H7 (cell line): ENCODE data around the gene PPP1R12B. TPM values are rescaled to one million over a fixed set of nuclear protein-coding genes. Genes with fewer than 3 reads are reported as not detected.
"Not testable (repeated sequence)": the region's sequence is repeated elsewhere in the genome, so short reads cannot be mapped to it uniquely, and the experiment has no call there.

Source experiments
- DNase-seq: peaks from one replicate; pipeline ENCODE4 v3.0.0; 2012
- H3K27me3 ChIP-seq: 2 replicates; pipeline ENCODE4 v1.6.0; 2011; ENCODE audit warnings: mild to moderate bottlenecking, low read length; ENCODE audit not compliant: control insufficient read depth, insufficient read depth
- H3K36me3 ChIP-seq: replicated peaks from 2 replicates; pipeline ENCODE4 v1.5.1; 2011; ENCODE audit warnings: low read length; ENCODE audit not compliant: control insufficient read depth, insufficient read depth
- H3K4me3 ChIP-seq: 2 replicates; pipeline ENCODE4 v1.5.1; 2011; ENCODE audit warnings: low read depth, mild to moderate bottlenecking, control low read depth, low read length, moderate library complexity; ENCODE audit not compliant: insufficient read depth
- total RNA-seq: library from RNA; depleted of rRNA; stranded (reverse); fragments of >200 nt; shearing (Covaris generic); gene quantifications from 2 replicates; pipeline ENCODE4 v1.2.3, GENCODE V29; 2014

PPP1R12B gene
- total RNA-seq, 1 experiment from 2014 or later: 4.5 TPM

DNA sequence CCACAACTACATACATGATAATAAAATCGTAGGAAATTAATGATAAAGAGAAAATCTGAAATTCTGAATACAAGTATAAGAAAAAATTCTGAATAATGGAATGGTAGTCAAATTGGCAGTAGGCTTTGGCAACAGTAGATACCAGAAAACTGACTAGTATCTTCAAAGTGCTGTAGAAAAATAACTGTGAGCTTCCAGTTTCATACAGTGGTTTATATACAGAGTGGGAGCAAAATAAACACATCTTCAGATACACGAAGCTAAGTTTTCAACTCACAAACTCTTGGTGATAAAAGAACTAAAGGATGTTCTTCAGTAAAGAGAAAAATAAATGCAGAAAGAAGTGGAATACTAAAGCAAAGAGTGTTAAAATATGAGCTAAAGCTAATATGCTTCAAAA, 173.4 kb downstream of the PPP1R12B start:
- no peaks in the 10 kb centered on the region for H3K27me3 ChIP-seq
- no peak for DNase-seq
- no peaks in the 10 kb centered on the region for H3K36me3 ChIP-seq
- no peak overlapping the region for H3K4me3 ChIP-seq

DNA sequence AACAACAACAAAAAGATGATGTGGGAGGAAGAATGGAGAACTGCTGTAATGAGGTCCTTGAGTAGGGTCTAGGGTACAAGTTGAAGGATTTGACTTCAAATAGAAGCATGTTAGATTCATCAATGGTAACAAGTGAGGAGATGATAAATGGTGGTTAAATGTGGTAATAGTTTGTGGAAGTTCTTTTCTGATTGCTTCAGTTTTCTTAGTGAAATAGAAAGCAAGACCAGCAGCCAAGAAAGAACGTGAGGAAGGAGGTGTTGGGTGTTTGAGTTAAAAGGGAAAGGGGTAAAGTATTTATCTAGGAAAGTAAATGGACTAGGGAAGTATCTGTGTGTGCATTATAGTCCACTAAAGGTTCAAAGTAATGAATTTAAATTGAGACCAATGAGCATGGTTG, 177.6 kb downstream of the PPP1R12B start:
- not testable (repeated sequence) for H3K27me3 ChIP-seq, H3K36me3 ChIP-seq, H3K4me3 ChIP-seq

DNA sequence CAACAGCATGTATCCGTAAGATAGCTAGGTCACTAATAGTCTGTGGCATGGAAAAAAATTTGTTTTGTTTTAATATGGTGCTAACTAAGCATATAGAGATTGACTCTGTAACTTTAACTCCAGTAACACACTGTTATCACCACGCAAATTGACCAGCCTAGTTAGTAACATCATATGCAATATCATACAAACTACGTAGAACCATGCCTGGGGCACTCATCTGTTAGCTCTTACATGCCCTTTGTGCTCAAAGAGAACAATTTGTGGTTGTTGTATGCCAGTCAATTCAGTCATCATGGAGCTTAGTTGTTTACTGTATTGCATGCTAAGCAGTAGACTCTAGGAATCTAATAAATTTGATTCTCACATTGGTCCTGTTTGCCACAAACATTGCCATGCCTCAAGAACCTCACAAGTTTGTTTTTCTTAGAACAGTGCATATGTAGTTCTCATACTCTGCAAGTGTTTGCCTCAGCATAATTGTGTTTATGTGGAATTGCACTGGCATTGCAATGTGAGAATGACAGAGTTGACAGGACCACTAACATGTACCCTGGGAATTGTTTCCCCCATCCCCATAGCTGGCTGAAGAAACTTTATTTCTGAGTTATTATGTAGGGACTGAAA, 179.7 kb downstream of the PPP1R12B start:
- not testable (repeated sequence) for H3K27me3 ChIP-seq, H3K36me3 ChIP-seq, H3K4me3 ChIP-seq, DNase-seq

More for the DNA sequence above, 177.6 kb downstream of the PPP1R12B start:
- not testable (repeated sequence) for DNase-seq

- not testable (repeated sequence) for H3K27me3 ChIP-seq
Observed at GRCh38 chr1:202530686-202531085, 182.2 kb downstream of the PPP1R12B start.

GRCh38 chr1:202531472-202531811, 182.9 kb downstream of the PPP1R12B start:
- Histone ChIP-seq H3K4me3 (no peak overlapping the region), H3K36me3 (no peaks in the 10 kb centered on the region), H3K27me3 (no peaks in the 10 kb centered on the region)
- DNase-seq: no peak

More at GRCh38 chr1:202530686-202531085, 182.2 kb downstream of the PPP1R12B start:
- not testable (repeated sequence) for DNase-seq, H3K36me3 ChIP-seq, H3K4me3 ChIP-seq

GRCh38 chr1:202531812-202532616, 183.5 kb downstream of the PPP1R12B start:
- H3K36me3 ChIP-seq, DNase-seq, H3K4me3 ChIP-seq, H3K27me3 ChIP-seq: not testable (repeated sequence)

- H3K4me3 ChIP-seq, H3K27me3 ChIP-seq, H3K36me3 ChIP-seq, DNase-seq: not testable (repeated sequence)
Observed at GRCh38 chr1:202539166-202539574, 190.7 kb downstream of the PPP1R12B start.

DNA sequence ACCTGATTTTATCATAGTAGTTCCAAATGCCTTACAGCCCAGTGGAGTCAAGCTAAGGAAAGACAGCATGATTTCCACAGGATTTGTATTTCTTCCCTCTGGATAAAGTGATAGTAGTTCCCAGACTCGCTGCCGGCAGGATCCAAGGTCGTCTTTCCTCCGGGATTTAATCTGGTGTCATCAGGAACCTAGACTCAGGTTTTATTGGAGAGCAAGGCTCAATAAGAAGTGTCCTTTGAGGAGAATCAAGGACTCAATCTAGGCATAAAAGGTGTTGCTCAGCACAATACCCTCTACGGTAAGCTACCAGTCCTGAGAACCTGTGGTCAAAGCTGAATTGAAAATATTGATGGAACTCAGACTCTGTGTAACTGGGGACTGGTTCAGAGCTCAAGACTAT, 191.1 kb downstream of the PPP1R12B start:
- not testable (repeated sequence) for H3K4me3 ChIP-seq, DNase-seq, H3K36me3 ChIP-seq, H3K27me3 ChIP-seq

DNA sequence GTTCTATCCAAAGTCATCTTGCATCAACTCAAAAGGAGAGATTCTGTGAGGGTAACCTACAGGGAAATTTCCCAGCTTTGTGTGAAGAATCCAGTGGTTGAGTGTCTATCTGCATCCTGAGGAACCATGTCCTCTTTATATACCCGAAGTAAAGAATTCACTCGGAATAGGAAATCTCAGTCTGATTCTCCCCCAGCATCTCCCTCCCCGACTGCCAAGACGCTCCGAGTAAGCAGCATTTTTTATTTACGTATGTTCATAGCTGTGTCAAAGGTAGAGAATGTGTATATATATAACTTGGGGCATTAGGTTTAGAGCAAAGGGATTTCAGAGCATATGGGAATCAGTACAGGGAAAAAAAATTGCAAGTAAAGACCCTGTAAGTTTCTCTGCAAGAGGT, 191.5 kb downstream of the PPP1R12B start:
- no peak overlapping the region for H3K4me3 ChIP-seq
- no peaks in the 10 kb centered on the region for H3K36me3 ChIP-seq
- H3K27me3 ChIP-seq: no peaks in the 10 kb centered on the region
- no peak for DNase-seq

GRCh38 chr1:202540448-202540847, 191.9 kb downstream of the PPP1R12B start:
- H3K36me3 ChIP-seq: no peaks in the 10 kb centered on the region
- no peak for DNase-seq
- H3K4me3 ChIP-seq: no peak overlapping the region
- H3K27me3 ChIP-seq: no peaks in the 10 kb centered on the region

GRCh38 chr1:202540858-202541257, 192.4 kb downstream of the PPP1R12B start:
- not testable (repeated sequence) for H3K27me3 ChIP-seq, H3K36me3 ChIP-seq, H3K4me3 ChIP-seq, DNase-seq

DNA sequence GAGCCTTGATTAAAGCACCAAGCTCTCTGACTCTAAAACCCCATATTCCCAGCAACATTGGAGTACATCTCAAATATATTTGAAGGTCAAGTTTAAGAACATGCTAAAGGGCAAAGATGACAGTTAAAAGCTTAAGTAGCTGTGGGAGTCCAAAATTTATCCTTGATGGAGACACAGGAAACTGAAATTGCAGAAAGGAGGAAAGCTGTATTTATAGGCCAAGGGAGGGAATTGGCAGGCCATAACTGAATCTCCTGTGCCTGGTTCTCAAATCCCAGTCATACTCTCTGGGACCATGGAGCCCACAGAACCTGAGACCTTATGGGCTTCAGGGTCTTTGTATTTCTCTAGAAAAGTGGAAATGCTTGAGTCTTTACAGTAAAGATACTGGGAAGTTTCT, 193.9 kb downstream of the PPP1R12B start:
- not testable (repeated sequence) for DNase-seq, H3K27me3 ChIP-seq, H3K36me3 ChIP-seq, H3K4me3 ChIP-seq

- H3K4me3 ChIP-seq, DNase-seq, H3K36me3 ChIP-seq, H3K27me3 ChIP-seq: not testable (repeated sequence)
Observed at GRCh38 chr1:202543537-202543936, 195.0 kb downstream of the PPP1R12B start.

DNA sequence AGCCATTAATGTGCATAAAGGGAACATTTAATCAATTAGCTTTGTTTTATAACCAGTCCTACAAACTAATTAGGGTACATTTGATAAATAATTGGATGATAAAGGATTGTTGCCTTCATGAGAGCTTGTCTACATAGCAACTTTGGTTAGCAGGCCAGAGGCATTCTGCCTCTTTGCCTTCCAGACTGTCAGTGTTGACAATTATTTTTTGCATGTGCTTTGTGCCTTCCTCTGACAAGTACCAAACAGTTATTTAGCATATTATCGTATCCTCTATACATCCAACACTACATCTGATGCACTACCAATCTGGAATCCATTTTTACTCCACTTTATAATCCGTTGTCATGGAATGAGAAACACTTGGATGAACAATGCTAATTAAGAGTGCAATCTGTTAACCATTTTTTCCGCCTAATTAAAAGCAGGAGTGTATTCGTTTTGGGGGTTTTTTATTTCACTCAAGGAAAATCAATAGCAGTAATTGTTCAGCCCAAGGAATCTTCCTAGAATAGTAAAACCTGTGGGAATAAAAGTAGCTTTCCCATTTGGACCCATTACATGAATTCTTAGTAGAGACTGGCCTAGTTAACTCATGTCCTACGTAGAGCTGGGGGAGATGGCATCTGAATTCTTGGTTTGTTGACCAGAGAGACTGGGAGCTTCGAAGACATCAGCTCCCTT, 196.4 kb downstream of the PPP1R12B start:
- DNase-seq, H3K36me3 ChIP-seq, H3K4me3 ChIP-seq, H3K27me3 ChIP-seq: not testable (repeated sequence)
